Colonic mucosa (tissue), 4 donors: Measurements from ENCODE around the gene PKDCC. TPM values are rescaled to one million over a fixed set of nuclear protein-coding genes. Genes with fewer than 3 reads are reported as not detected.

Source experiments
- DNase-seq: peaks from one replicate; pipeline ENCODE4 v3.0.0-alpha.2; 2020
- H3K27ac ChIP-seq: fragments of 200-600 bp; one replicate; pipeline ENCODE4 v1.8.0; 2021
- H3K27me3 ChIP-seq: fragments of 200-600 bp; one replicate; pipeline ENCODE4 v1.8.0; 2021
- H3K36me3 ChIP-seq: fragments of 200-600 bp; one replicate; pipeline ENCODE4 v1.8.0; 2021
- H3K4me1 ChIP-seq: fragments of 200-600 bp; one replicate; pipeline ENCODE4 v1.8.0; 2021; ENCODE audit warnings: mild to moderate bottlenecking
- H3K4me3 ChIP-seq: fragments of 200-600 bp; one replicate; pipeline ENCODE4 v1.8.0; 2021
- H3K9ac ChIP-seq, 2 donors: one replicate each; pipeline ENCODE4 v1.7.0; 2013; ENCODE audit warnings: control low read depth in 2 of 2, low read depth in 2 of 2, low read length in 2 of 2
- H3K9me3 ChIP-seq: fragments of 200-600 bp; one replicate; pipeline ENCODE4 v1.8.0; 2021
- intact Hi-C: fragments of 100-400 bp; cut with DNase I; formaldehyde crosslinking; loops from one replicate; pipeline ENCODE4 v1.14.1; 2022
- total RNA-seq, 2 donors: library from RNA; stranded (reverse); fragmentation: NEBNext Ultra II Directional in 1 of 2; extraction: Animal tissue kit (Norgen Biotek cat#: 25700) in 1 of 2; gene quantifications; one replicate each; pipeline ENCODE4 v1.2.1, GENCODE V29; 2021
- TF ChIP-seq, protein P1 (sequence below): fragments of 200-600 bp; IDR thresholded peaks from one replicate; pipeline ENCODE4 v1.8.0; 2022; ENCODE audit warnings: antibody characterized with exemption, mild to moderate bottlenecking
- donor health status: healthy.
- donor health status: DM: no; HTN: no; CAD: no.
- donor health status: DM: no; HTN: no; CAD: no.

PKDCC gene
- total RNA-seq, 2 donors from 2014 or later: 61.3 to 125 TPM

DNA sequence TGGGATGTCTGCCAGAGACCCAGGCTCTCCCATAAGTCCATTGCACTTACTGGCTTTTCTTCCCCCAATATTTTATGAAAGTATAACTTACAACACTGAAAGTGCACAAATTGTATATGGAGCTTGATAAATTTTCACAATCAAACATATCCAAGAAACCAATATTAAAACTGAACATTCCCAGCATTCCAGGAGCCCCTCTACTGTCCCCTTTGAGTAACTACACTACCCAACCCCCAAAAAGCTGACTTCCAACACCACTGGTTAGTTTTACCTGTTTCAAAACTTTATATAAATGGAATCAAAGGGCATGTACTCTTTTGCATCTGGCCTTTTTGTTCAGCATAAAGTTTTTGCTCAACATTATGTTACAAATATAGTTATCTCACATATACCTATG lies 35.2 kb upstream of the PKDCC start:
- Histone ChIP-seq H3K4me1 (no peaks in the 10 kb centered on the region), H3K4me3 (no peak overlapping the region), H3K27me3 (no peaks in the 10 kb centered on the region), H3K27ac (no peak overlapping the region), H3K9ac (no peak overlapping the region), H3K9me3 (no peaks in the 10 kb centered on the region), H3K36me3 (no peaks in the 10 kb centered on the region)
- DNase-seq: no peak
- TF ChIP-seq, protein P1, sequence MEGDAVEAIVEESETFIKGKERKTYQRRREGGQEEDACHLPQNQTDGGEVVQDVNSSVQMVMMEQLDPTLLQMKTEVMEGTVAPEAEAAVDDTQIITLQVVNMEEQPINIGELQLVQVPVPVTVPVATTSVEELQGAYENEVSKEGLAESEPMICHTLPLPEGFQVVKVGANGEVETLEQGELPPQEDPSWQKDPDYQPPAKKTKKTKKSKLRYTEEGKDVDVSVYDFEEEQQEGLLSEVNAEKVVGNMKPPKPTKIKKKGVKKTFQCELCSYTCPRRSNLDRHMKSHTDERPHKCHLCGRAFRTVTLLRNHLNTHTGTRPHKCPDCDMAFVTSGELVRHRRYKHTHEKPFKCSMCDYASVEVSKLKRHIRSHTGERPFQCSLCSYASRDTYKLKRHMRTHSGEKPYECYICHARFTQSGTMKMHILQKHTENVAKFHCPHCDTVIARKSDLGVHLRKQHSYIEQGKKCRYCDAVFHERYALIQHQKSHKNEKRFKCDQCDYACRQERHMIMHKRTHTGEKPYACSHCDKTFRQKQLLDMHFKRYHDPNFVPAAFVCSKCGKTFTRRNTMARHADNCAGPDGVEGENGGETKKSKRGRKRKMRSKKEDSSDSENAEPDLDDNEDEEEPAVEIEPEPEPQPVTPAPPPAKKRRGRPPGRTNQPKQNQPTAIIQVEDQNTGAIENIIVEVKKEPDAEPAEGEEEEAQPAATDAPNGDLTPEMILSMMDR: no peak
- intact Hi-C loops: no loop called here

DNA sequence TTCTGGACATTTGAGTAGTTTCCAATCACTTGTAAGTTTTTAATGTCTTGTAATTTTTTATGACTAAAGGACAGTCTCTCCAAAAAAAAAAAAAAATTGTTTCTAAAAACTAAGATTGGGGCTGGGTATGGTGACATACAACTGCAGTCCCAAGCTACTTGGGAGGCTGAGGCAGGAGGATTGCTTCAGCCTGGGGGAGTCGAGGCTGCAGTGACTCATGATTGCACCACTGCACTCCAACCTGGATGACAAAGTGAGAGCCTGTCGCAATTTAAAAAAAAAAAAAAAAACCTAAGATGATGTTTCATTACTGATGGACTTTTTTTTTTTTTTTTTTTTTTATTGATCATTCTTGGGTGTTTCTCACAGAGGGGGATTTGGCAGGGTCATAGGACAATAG lies 34.4 kb upstream of the PKDCC start:
- TF ChIP-seq, protein P1: no peak
- Histone ChIP-seq H3K36me3 (no peaks in the 10 kb centered on the region), H3K4me3 (no peak overlapping the region), H3K4me1 (no peaks in the 10 kb centered on the region), H3K9me3 (no peaks in the 10 kb centered on the region), H3K27ac (no peak overlapping the region), H3K9ac (no peak overlapping the region), H3K27me3 (no peaks in the 10 kb centered on the region)
- DNase-seq: no peak
- intact Hi-C loops: no loop called here

DNA sequence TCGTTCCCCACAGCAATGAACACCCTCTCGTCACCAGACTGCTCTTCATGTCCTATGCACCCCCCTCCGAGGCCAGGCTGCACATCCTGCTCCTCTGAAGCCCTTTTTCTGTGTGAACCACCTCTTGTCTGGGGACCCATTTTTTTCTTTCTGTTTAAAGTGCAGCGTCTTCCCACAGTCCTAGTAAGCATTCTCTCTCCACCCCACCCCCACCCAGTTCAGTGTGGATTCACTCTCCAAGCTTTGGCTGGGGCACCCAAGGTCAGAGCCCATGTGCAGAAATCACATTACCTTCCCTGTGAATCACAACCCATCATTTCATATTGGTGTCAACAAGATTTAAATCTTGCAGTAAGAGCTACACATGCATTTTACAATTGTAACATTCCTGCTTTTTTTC lies 26.4 kb upstream of the PKDCC start:
- no peak for DNase-seq
- Histone ChIP-seq H3K4me3 (no peak overlapping the region), H3K4me1 (no peaks in the 10 kb centered on the region), H3K9me3 (no peaks in the 10 kb centered on the region), H3K27me3 (no peaks in the 10 kb centered on the region), H3K36me3 (no peaks in the 10 kb centered on the region), H3K27ac (no peak overlapping the region), H3K9ac (no peak overlapping the region)
- intact Hi-C loops: no loop called here
- TF ChIP-seq, protein P1: no peak

DNA sequence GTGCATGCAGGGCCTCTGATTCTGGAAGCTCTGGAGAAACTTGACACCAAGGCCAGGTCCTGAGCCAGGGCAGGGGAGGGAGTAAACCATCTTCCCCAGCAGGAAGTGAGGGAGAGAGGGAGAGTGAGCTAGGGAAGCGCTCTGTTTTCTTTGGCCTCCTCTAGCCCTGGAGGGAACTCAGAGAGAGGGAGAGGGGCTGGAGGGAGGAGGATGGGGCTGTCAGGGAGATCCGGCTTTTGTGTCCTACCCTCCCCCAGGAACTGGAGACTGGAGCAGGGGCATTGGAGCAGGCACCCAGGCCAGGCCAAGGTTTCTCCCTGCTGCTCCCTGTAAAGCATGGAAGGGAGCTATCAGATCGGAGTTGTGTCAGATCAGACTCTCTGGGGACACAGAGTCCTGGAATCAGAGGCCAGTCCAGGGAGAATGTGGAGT lies 22.7 kb upstream of the PKDCC start:
- intact Hi-C loops: no loop called here
- Histone ChIP-seq H3K36me3 (no peaks in the 10 kb centered on the region), H3K9me3 (no peaks in the 10 kb centered on the region), H3K4me3 (no peak overlapping the region), H3K9ac (no peak overlapping the region), H3K27ac (no peak overlapping the region), H3K27me3 (no peaks in the 10 kb centered on the region), H3K4me1 (no peaks in the 10 kb centered on the region)
- TF ChIP-seq, protein P1: no peak
- no peak for DNase-seq

DNA sequence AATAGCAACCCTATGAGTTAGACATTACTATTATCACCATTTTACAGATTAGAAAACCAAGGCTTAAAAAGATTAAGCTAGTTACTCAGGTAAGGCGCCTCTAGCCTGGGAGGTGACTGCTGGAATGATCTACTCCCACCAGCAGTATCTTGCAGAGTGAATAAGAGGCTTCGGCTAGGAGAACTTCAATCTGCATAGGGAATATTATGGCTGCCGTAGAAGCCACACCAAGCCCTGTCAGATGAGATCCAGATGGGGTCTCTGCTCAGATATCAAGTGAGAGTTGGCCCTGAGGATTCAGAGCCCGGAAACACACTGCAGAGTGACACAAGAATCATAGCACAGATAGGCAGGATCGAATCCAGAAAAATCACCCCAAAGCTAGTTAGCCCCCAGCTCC lies 21.5 kb upstream of the PKDCC start:
- Histone ChIP-seq H3K4me1 (no peaks in the 10 kb centered on the region), H3K36me3 (no peaks in the 10 kb centered on the region), H3K27ac (no peak overlapping the region), H3K27me3 (no peaks in the 10 kb centered on the region), H3K9ac (no peak overlapping the region), H3K4me3 (no peak overlapping the region), H3K9me3 (no peaks in the 10 kb centered on the region)
- intact Hi-C loops: no loop called here
- TF ChIP-seq, protein P1: no peak
- DNase-seq: no peak
